HG02884 (cell line): ENCODE results near the gene PELI1.

Experiments
- ATAC-seq: cut with Tn5 transposase; IDR thresholded peaks from one replicate; pipeline ENCODE4 v1.9.1; 2021; ENCODE audit warnings: mild to moderate bottlenecking, moderate library complexity; ENCODE audit not compliant: unreplicated experiment

The PELI1 gene, protein sequence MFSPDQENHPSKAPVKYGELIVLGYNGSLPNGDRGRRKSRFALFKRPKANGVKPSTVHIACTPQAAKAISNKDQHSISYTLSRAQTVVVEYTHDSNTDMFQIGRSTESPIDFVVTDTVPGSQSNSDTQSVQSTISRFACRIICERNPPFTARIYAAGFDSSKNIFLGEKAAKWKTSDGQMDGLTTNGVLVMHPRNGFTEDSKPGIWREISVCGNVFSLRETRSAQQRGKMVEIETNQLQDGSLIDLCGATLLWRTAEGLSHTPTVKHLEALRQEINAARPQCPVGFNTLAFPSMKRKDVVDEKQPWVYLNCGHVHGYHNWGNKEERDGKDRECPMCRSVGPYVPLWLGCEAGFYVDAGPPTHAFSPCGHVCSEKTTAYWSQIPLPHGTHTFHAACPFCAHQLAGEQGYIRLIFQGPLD

DNA sequence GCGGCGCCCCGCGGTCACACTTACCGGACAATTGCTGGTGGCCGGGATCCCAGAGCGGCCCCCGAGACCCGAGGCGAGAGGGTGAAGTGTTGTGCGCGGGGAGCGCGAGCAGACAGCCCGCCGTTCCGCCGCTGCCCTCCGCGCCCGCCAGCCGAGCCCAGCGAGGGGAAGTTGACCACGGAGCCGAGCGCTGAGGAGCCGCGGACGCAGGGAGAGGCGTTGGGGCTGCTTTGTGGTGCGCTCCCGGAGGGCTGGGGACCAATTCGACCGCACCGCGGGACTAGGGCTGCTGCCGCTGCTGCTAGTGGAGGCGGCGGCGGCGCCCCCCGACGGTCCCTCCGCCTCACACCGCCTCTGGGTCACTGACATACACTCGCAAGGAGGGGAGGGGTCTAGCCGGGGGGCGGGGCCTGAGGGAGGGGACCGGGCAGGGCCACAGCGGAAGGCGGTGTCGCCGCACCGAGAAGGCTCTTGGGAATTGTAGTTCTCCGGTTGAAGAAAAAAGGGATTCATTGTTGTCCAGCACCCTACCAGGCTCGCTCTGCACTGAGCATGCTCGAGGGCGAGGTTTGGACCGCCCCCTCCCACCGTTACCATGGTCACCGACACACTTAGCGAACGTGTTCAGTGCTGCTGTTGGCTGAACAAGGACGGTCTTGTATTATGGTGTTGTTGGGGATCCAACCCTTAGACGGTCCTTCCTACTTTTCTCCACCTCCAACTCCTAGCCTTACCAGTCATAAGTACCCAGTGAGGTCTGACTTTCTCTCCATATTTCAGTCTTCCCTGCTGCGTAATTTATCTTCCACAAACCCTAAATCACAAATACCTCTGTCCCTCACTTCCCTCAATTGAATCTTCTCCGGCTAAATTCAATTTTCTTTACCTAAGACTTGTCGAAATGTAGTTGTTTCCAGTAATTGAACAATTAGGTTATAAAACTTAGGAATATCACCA lies at the start of gene PELI1:
TSS of gene PELI1 (minus strand) at position 364 of the 957 bp plus-strand sequence. CDS start 36,110 bp downstream, outside the sequence.
- ATAC-seq = peak; percentile 78

DNA sequence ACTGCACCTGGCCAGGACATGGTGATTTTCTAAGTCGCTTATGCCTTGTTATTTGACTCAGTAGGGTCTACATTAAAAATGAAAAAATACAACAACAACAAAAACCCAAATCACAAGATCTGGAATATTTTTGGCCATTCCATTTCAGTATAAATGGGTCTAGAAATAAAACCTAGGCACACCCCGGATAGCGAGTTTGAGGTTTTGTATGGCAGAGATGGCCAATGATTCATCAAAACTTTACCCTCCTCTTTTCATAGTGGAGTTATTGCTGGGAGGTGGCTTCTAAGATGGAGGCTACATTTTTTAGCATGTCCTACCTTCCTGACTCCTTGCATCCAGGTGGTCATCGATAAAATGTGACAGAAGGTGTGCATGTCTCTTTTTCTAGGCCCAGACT lies 49.3 kb upstream of the PELI1 start:
- no peak for ATAC-seq

DNA sequence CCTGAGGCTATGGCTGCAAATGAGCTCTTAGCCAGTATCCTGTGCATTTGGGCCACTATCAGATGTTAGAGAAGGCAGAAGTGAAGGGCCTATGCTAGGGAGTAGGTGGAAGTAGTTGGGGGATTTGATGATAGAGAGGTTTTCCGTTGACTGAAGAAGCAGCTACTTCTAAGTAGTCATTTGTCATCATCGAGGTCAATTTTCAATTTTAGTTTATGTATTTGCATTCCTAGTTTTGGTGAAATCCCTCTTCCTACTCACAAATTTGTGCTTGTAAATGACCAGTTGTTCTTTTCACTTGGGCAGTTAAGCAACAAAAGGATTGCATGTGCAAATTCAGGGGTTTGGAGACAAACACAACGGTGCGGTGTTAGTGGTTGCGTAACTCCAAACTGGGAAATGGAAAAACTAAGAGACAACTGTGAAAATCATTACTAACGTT lies 48.5 kb upstream of the PELI1 start:
- ATAC-seq = peak; percentile 49

DNA sequence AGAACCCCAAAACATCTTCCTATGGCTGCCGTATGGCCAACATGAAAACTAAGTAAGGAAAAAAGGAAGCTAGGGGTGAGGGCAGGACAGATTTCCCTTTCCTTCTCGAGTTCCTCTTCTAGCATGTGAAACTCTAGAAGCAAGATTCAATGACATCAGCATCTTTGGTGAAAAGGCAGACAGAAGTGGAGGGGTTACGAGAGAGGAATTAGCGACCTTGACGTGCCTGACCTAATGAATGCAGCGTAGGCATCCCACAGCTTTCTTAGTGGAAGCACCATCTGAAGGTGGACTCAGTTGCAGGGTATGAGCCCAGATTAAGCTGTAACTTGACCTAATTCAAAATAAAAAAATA lies 47.9 kb upstream of the PELI1 start:
- ATAC-seq = no peak

DNA sequence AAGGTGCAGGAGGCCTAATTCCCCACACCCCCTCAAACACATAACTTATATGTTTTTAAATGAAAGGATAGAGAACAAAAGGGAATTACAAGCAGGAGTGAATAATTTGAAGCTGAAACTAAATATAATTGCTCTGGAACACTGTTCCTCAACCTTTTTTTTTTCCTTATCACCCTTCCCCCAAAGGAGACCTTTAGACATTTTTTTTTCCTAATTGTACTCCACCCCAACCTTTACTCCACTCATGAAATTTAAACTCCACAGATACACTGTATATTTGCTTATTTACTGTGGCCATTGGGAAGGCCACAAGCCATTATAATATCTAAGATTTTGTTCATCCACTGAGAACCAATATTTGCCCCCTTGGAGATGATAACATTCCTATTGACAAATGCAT lies 45.4 kb upstream of the PELI1 start:
- ATAC-seq = no peak

DNA sequence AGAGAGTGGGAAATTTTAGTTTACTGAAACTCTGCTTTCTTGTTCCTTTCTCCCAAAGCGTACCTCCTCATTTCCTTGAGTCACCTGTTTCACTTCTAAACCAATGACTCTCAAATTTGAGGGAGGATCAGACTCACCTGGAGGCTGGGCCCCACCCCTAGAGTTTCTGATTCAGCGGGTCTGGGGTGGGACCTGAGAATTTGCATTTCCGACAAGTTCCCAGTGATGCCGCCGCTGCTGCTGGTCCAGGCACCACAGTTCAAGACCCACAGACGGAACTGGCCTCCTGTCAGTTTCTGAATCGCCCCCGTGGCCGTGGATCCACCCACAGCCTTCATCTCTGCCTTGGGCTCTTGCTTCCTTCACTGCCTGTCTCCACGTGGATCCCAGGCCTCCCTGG lies 44.9 kb upstream of the PELI1 start:
- no peak for ATAC-seq

DNA sequence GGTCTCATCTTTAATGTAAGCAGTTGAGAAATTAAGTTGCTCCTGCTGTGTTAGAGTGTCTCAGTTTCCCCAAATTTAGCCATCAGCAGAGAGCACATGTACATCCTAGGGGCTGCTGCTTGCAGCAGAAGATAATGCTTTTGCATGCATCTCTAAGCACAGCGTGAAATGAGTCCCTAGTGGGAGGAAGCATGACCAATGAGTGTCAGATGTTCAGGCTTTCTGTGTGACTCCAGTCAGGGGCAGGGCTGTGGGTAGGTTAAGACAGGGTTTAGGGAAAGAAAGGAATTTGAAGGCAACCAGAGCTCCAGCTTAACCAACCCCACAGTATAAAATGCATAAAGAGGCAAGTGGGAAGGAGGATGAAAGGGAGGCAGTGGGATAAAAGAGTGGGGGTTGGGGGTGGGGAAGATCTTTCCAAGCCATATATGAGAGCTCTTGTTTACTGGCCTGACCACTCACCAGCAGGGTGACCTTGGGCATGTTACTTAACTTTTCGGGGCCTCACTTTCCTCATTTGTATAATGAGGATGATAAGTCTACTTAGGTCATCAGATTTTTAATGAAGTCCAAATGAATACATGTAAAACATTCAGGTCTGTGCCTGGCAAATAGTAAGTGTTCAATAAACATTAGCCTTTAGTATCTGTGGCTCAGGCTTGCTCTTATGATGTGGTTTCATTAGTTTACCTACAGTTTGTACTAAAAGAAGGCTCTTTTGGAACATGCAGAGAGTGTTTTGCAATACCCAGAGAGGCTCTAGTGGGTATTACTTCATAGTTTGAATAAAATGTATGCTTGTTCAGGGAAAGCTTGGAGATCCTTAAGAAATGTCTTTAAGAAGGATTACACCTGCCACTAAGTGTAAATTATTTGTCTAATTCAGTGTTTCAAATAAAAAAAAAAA lies 42.7 kb upstream of the PELI1 start:
- ATAC-seq = no peak

DNA sequence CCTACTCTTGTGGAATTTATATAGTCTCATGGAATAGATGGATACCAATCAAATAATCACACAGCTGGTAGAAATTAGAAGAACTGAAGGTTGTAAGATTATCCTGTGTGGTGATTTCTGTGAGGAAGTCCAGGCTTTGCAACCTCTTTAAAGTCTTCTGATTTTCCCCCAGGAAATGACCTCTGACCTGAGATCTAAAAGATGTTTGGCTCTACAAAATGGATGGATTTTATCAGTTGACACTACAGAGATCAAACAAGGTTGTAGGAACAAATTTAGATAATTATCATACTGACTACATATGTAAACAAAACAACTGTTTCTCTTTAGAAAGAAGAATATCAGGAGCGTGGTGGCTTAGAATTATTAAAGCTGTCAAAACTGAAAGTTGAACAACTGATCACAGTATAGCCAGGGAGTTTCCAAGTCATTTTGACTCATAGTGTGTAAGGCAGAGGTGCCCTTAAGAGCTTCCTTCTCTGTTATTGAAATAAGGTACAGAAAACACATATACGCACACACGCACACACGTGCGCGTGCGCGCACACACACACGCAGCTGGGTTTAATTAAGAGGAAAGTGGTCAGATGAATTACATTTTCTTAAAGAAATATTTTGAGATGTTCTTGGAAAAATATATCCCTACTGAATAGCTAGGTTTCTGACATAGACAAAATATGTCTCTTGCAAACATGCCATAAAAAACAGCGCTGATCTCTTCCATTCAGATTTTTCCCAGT lies 35.5 kb upstream of the PELI1 start:
- ATAC-seq = peak; percentile 91

DNA sequence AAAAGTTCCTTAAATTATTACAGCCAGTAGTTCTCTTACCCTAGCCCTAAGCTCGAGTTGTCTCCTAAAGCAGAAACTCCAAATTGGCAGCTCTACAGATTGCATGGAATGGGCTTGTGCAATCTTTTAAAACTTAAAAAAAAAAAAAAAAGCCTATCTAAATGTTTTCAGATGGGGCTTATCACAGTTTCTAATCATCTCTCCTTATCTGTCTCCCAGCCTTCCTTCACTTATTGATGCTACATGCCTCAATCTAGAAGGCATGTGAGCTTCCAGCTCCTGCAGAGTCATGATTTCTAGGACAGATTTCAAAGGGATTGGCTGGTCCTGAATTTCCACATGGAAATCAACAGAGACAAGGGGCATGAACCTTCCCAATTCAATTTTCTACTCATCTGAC lies 33.1 kb upstream of the PELI1 start:
- ATAC-seq = no peak

DNA sequence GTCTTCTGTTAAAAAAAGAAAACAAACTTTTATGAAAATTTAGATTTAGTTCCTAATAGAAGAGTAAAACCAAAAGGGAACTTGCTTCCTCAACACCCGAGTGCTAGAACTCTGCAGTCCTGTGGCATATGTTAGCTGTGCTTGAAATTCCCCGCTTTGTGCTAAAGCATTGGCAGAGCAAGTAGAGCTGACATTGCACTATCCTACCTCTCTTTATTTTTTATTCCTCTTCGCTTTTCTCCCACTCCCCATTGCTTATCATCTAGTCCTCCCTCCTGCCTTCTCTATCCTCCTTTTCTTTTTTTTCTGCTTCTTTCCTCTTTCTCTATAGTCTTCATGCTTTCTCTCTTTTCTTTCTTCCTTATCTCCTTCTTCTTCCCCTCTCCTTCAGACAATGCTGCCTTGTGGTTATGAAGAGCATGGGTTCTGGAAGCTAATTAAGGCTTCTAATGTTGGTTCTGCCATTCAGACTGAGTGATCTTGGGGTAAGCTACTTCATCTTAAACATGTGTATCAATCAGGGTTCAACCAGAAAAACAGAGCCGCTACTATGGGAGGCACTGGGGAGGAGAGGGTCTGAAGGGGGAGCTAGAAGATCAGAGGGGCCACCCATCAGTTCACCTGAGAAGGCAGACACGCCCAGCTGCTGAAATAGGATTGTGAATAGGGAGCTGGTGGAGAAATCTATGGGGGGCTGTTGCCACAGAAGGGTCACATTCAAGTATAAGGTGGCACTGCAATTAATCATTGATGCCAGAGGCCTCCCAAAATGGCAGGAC lies 31.4 kb upstream of the PELI1 start:
- ATAC-seq = no peak

DNA sequence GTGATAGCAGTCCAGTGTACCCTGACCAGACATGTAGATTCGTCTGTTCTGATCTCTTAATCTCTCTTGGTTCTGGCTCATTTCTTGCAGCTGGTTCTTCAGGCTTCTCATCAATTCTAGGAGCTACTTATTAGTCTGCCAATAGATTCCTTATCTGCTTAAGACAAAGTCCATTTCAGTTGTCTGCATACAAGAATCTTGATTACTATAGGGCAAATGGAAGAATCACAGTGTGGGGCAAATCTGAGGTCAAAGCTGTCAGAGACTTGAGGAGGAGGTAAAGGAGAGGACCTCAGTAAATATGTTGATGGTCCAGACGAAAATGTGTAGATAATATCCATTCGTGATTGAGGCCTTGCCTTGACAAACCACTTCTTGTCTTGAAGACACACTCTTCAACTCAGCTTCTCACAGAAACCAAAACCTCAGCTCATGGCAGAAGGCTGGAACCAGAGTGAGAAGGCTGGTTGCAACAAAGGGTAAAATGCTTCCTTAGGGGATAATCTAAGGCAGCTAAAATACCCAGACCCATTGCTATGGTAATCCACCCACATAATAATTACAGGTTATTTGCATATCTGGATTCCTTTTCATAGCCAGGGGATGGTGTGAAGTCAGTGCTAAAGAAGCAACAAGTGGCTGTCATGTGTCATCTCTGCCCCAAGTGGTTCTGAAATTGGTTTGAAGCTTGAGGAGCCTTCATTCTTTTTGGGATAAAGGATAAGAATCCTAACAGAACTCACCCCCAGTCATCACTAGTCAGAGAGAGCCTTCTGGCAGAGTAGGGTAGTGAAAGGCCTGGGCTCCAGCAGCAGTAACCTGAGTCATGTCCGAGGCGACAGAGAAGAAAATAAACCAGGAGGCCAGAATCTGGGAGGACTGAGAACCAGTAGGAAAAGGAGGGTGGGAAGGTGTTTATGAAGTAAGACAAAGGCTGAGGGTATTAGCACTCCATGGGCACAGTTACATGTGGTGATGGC lies 29.2 kb upstream of the PELI1 start:
- ATAC-seq = no peak

DNA sequence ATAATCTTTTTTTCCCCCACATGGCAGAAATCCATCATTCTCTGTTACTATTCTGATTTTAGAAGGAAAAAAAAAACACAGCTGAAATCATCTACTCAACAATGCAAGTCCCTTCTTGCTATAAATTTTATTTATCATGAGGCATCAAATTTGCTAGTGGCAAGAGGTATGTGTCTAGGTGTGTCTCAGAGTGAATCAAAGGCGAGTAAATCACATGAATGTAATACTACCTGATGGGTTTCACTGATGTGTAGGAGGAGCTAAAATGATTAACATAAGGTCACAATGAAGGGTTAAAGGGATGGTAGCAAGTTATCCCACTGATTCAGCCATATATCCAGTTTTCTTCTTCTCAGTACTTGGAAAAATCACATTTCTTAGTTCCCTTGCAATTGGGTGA lies 24.5 kb upstream of the PELI1 start:
- no peak for ATAC-seq

DNA sequence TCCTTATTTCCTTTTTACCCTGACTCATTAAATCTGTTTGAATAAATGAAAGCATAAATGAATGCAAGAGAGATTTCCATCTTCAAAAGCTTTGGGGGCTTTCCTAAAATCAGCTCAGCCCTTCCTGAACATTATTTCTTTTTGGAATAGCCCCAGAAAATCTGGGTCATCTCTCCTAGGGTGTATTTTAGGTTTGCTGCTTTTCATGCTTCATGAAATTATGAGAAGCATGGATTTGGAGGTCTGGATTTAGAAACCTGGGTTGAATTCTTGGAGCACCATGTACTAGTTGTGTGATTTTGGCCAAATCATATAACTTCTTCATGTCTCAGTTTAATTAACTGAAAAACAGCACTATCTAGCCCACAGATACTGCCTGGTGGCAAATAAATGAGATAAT lies 24.0 kb upstream of the PELI1 start:
- ATAC-seq = no peak

DNA sequence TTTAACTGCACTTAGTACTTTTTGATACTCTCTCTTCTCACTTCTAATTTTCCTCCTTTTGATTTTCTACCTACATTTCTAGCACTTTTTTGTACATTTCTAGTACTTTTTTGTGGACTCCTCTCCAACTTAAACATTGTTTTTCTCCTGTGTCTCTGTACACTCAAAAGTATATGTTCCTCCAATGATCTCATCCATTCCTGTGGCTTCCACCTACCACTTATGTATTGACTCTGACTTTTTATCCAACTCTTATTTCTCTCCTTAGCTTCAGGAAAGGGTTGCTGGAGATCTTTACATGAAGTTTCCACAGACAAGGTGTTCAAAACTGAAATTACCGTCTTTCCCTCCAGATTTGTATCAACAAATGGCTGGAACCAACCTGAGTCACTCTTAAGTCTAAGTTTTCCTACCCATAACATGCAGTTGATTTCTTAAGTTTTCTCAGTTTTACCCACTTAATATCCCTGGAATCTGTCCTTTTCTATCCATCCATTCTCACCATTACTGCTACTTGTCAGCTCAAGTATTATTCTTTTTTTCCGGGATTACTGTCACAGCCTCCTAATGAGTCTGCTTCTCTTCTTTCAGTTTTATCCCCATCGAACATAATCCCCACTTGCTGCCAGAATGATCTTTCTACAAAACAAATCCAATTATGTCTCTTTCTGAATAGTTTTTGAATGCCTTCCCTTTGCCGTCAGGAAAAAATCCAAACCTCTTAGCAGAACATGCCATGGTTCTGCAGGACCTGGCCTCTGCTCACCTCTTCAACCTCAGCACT lies 22.6 kb upstream of the PELI1 start:
- no peak for ATAC-seq

DNA sequence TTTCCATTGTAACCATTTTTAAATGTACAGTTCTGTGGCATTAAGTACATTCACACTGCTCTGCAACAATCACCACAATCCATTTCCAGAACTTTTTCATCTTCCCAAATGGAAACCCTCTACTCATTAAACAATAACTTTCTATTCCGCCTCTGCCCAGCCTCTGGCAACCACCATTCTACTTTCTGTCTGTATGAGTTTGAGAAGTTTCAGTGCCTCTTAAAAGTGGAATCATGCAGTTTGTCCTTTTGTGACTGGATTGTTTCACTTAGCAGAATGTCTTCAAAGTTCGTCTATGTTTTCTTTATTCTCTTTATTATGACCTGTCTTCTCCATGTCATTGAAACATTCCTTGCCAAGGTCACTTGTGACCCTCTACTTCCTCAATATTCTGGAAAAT lies 22.0 kb upstream of the PELI1 start:
- ATAC-seq = no peak

DNA sequence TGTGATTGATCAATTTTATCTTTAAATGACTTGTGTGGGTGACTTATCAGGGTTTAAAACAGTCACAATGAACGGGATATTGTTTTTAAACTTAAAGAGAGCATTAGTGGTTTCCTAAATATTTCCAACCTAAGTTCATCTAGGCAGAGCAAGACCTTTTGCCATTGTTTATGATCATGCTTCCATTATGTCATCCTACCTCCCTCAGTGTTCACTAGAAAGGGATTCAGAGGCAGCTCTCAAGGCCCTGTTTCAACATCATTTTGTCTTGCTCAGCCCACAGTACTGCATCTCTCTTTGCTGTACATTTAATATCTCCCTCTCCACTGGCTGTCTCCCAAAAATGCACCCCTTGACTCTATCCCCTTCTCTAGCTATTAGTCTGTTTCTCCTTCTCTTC lies 21.5 kb upstream of the PELI1 start:
- no peak for ATAC-seq

DNA sequence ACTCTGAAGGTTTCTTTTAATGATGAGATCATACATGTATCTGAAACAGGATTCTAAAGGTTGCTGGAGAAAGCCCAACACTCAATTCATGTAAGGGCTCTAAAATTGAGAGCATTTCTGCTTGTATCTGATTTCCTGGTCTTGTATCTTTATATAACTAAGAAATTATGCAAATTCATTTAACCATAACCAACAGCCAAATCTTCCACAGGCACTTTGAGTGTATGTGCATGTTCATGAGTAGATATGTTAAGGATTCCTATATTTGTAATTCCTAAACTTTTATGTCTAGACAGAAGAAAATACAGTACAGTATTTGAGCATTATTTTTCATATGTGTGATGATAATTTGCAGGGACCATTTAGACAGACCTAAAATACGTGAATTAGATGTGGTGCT lies 20.4 kb upstream of the PELI1 start:
- ATAC-seq = no peak
